ENCODE results near the gene CBR3.
A peak's percentile ranks its signal among the peaks of the same experiment; 100 is the strongest.

CBR3 gene

DNA sequence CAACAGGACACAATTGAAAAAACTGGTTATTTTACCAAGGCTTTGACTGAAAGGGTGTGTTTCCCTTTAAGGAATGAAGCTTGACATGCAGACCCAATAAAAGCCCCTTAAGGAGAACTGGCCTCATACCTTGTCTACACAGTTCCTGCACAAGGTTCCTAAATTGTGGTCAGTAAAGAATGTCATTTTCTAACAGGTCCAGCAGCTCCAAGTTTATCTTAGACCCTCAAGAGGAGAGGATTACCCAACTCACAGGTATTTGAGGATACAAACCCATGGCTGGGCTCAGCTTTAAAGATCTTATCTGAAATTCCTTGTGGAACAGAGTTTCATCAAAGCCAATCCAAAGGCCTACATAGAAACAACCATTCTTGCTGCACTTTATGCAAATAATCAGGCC, 31.4 kb upstream of the CBR3 start:
- no peak overlapping the region for H3K4me3 Mint-ChIP-seq
- peaks cover 5% of the 10 kb centered on the region for H3K36me3 Mint-ChIP-seq (ENCODE audit: low read depth)
- TF ChIP-seq, protein P1, sequence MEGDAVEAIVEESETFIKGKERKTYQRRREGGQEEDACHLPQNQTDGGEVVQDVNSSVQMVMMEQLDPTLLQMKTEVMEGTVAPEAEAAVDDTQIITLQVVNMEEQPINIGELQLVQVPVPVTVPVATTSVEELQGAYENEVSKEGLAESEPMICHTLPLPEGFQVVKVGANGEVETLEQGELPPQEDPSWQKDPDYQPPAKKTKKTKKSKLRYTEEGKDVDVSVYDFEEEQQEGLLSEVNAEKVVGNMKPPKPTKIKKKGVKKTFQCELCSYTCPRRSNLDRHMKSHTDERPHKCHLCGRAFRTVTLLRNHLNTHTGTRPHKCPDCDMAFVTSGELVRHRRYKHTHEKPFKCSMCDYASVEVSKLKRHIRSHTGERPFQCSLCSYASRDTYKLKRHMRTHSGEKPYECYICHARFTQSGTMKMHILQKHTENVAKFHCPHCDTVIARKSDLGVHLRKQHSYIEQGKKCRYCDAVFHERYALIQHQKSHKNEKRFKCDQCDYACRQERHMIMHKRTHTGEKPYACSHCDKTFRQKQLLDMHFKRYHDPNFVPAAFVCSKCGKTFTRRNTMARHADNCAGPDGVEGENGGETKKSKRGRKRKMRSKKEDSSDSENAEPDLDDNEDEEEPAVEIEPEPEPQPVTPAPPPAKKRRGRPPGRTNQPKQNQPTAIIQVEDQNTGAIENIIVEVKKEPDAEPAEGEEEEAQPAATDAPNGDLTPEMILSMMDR (IDR thresholded peaks at IDR 0.05): no peak
- DNase-seq: no peak
- H3K4me1 Mint-ChIP-seq: peaks cover 41% of the 10 kb centered on the region
- no peak overlapping the region for H3K27ac Mint-ChIP-seq
- peaks cover 18% of the 10 kb centered on the region for H3K9me3 Mint-ChIP-seq
- H3K27me3 Mint-ChIP-seq (ENCODE audit: low read depth, poor library complexity): peaks cover 48% of the 10 kb centered on the region

DNA sequence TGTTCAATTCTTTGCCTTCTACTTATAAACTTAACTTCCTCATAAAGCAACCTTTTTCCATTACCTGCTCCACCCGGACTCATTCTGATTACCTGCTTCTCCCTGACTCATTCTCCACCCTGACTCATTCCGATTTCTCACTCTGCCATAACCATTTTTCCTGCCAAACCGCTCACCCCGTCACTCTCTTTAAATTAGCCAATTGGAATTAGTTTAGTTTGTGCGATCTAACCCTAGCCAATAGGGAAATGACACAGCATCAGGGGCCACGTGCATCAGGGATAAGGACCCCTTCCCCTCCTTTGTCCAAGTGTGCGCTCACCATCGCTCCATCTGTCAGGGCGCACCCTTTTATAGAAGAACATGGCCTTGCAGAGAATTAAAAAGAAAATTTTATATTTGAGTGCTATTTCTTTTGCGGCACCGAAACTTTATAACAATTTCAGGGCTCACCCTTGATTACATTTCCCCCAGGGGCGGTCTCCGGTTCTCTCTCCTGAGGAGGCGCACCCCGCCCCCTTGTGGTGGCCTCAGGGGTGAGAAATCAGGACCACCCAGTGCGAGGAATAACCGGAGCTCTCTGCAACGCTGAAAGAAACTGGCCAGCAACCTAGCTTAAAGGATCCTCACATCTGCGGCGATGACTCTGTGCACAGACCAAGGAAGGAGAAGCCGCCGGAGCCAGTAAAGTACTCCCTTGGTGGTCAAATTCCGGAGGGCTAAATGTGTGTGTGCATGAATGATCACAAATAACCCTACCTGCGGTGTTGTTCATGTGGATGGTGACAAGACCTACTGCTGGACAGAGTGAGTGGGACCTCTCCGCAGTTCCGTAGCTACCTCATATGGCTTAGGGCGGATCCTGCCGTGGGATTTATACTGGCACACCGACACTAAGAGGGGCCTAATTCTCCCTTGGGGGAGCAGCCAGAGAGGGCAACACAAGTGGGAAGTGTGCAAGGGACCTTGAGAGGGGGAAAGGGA, 30.3 kb upstream of the CBR3 start:
- peak overlapping the region; percentile 67 for H3K4me3 Mint-ChIP-seq
- peaks cover 5% of the 10 kb centered on the region for H3K36me3 Mint-ChIP-seq (ENCODE audit: low read depth)
- TF ChIP-seq, protein P1 (IDR thresholded peaks at IDR 0.05): peak; percentile 67
- peak; percentile 80 for DNase-seq
- peaks cover 20% of the 10 kb centered on the region for H3K9me3 Mint-ChIP-seq
- peaks cover 43% of the 10 kb centered on the region for H3K27me3 Mint-ChIP-seq (ENCODE audit: low read depth, poor library complexity)
- H3K27ac Mint-ChIP-seq: no peak overlapping the region
- H3K4me1 Mint-ChIP-seq: peaks cover 31% of the 10 kb centered on the region

DNA sequence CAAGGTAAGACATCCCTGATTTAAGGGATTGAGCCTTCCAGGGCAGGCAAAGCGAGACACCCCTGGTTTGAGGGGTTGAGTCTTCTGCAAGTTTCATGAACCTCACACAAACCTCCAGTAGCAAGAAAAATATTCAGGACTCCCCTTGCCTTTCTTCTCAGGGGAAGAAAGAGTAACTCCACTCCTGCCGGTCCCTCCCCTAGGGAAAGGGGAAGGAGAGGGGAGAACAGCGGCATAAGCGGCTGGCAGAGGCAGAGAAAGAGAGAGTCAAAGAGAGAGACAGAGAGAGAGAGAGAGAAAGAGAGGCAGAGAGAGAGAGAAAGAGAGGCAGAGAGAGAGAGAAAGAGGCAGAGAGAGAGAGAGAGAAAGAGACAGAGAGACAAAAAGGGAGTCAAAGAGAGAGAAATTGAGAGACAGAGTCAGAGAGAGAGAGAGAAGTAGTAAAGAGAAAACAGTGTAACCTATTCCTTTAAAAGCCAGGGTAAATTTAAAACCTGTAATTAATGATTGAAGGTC, 29.5 kb upstream of the CBR3 start:
- no peak for DNase-seq
- TF ChIP-seq, protein P1 (IDR thresholded peaks at IDR 0.05): no peak
- H3K4me3 Mint-ChIP-seq: peak overlapping the region; percentile 67
- peaks cover 25% of the 10 kb centered on the region for H3K9me3 Mint-ChIP-seq
- H3K27me3 Mint-ChIP-seq (ENCODE audit: low read depth, poor library complexity): peaks cover 37% of the 10 kb centered on the region
- H3K4me1 Mint-ChIP-seq: peaks cover 23% of the 10 kb centered on the region
- H3K36me3 Mint-ChIP-seq (ENCODE audit: low read depth): peaks cover 5% of the 10 kb centered on the region
- H3K27ac Mint-ChIP-seq: no peak overlapping the region

DNA sequence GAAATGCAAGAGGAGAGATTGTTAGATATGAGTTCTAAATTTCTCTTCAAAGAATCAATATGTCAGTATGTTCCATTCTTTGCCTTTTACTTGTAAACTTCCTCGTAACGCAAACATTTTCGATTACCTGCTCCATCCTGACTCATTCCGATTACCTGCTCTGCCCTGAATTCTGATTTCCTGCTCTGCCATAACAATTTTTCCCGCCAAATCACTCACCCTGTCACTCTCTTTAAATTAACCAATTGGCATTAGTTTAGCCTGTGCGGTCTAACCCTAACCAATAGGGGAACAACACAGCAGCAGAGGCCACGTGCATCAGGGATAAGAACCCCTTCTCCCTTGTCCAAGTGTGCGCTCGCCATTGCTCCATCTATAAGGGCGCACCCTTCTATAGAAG, 25.0 kb upstream of the CBR3 start:
- TF ChIP-seq, protein P1 (IDR thresholded peaks at IDR 0.05): no peak
- H3K27ac Mint-ChIP-seq: no peak overlapping the region
- no peak overlapping the region for H3K4me3 Mint-ChIP-seq

DNA sequence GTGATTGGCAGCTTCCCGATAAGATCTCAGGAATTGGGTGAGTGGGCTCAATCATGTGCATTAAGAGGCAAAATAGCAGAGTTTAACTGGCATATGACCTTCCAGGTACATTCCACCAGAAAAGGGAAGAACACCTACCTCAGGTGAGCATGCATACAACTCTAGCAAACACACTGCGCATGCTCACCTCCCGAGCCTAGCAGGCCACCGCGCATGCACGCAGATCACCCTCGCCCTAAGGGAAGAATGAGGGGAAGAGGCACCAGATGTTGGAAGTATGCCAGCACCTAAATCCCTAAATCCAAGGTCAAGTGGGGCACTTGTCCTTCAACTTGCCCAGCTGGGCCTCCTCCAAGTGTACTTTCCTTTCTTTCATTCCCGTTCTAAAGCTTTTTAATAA, 23.6 kb upstream of the CBR3 start:
- H3K27me3 Mint-ChIP-seq (ENCODE audit: low read depth, poor library complexity): peaks cover 25% of the 10 kb centered on the region
- no peak overlapping the region for H3K27ac Mint-ChIP-seq
- TF ChIP-seq, protein P1 (IDR thresholded peaks at IDR 0.05): no peak
- H3K36me3 Mint-ChIP-seq (ENCODE audit: low read depth): no peaks in the 10 kb centered on the region
- H3K4me3 Mint-ChIP-seq: no peak overlapping the region
- peaks cover 8% of the 10 kb centered on the region for H3K9me3 Mint-ChIP-seq
- no peak for DNase-seq
- H3K4me1 Mint-ChIP-seq: peaks cover 6% of the 10 kb centered on the region

More for the DNA sequence above, 25.0 kb upstream of the CBR3 start:
- Mint-ChIP-seq H3K36me3 (ENCODE audit: low read depth) (no peaks in the 10 kb centered on the region), H3K27me3 (ENCODE audit: low read depth, poor library complexity) (peaks cover 39% of the 10 kb centered on the region), H3K9me3 (peaks cover 8% of the 10 kb centered on the region), H3K4me1 (peaks cover 15% of the 10 kb centered on the region)
- DNase-seq: no peak
